KMS-11 (cell line): ENCODE measurements around the gene KRTAP10-10.
"Not testable (repeated sequence)": the region's sequence is repeated elsewhere in the genome, so short reads cannot be mapped to it uniquely, and the experiment has no call there.

Experiments
- H2AFZ ChIP-seq: fragments of 200-600 bp; sonication (generic); 2 replicates; pipeline ENCODE4 v1.6.1; 2016; ENCODE audit warnings: antibody characterized with exemption, mixed run types, low read depth
- H3K27ac ChIP-seq: fragments of 200-600 bp; sonication (generic); 2 replicates; pipeline ENCODE4 v1.6.1; 2016; ENCODE audit warnings: mild to moderate bottlenecking, mixed run types
- H3K27me3 ChIP-seq: fragments of 200-600 bp; sonication (generic); 2 replicates; pipeline ENCODE4 v1.6.1; 2017; ENCODE audit warnings: mild to moderate bottlenecking, low read depth, mixed run types, moderate library complexity; ENCODE audit not compliant: insufficient read depth
- H3K36me3 ChIP-seq: fragments of 200-600 bp; sonication (generic); 2 replicates; pipeline ENCODE4 v1.6.1; 2017; ENCODE audit warnings: mild to moderate bottlenecking, mixed run types; ENCODE audit not compliant: insufficient read depth
- H3K4me1 ChIP-seq: fragments of 200-600 bp; sonication (generic); 2 replicates; pipeline ENCODE4 v1.6.1; 2016; ENCODE audit warnings: mild to moderate bottlenecking, low read depth, mixed run types; ENCODE audit not compliant: poor library complexity, severe bottlenecking
- H3K4me2 ChIP-seq: fragments of 200-600 bp; sonication (generic); 2 replicates; pipeline ENCODE4 v1.7.0; 2016; ENCODE audit warnings: mild to moderate bottlenecking, mixed run types
- H3K4me3 ChIP-seq: fragments of 200-600 bp; sonication (generic); IDR thresholded peaks from 2 replicates; pipeline ENCODE4 v1.6.1; 2017; ENCODE audit warnings: low read depth, low read length, mixed read lengths; ENCODE audit not compliant: insufficient read depth
- H3K79me2 ChIP-seq: fragments of 200-600 bp; sonication (generic); 2 replicates; pipeline ENCODE4 v1.6.1; 2016; ENCODE audit warnings: low read depth, mixed run types; ENCODE audit not compliant: insufficient read depth
- H3K9ac ChIP-seq: fragments of 200-600 bp; sonication (generic); 2 replicates; pipeline ENCODE4 v1.6.1; 2016; ENCODE audit warnings: mild to moderate bottlenecking, mixed run types
- H4K20me1 ChIP-seq: fragments of 200-600 bp; sonication (generic); 2 replicates; pipeline ENCODE4 v1.6.1; 2016; ENCODE audit warnings: mild to moderate bottlenecking, mixed run types; ENCODE audit not compliant: insufficient read depth
- TF ChIP-seq, protein P1 (sequence below): fragments of 200-600 bp; sonication (generic); conservative IDR thresholded peaks from 2 replicates; pipeline ENCODE4 v1.6.1; 2017; ENCODE audit warnings: low read depth, mild to moderate bottlenecking, antibody characterized with exemption, low read length, moderate library complexity, mixed read lengths

Gene KRTAP10-10

DNA sequence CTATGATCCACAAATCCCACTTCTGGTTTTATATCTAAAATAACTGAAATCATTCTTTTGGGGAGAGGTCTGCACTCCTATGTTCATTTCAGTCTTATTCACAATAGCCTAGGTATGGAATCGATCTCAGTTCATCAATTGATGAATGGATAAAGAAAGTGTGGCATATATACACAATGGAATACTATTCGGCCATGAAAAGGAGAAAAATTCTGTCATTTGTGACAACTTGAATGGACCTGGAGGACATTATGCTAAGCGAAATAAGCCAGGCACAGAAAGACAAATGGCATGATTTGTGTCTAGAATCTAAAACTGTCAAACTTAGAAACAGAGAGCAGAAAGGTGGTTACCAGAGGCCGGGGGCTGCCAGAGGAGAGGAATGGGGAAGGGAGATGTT, 30.7 kb upstream of the KRTAP10-10 start:
- no peaks in the 10 kb centered on the region for H4K20me1 ChIP-seq
- no peaks in the 10 kb centered on the region for H3K79me2 ChIP-seq
- no peak overlapping the region for H2AFZ ChIP-seq
- H3K4me3 ChIP-seq: no peak overlapping the region
- TF ChIP-seq, protein P1, sequence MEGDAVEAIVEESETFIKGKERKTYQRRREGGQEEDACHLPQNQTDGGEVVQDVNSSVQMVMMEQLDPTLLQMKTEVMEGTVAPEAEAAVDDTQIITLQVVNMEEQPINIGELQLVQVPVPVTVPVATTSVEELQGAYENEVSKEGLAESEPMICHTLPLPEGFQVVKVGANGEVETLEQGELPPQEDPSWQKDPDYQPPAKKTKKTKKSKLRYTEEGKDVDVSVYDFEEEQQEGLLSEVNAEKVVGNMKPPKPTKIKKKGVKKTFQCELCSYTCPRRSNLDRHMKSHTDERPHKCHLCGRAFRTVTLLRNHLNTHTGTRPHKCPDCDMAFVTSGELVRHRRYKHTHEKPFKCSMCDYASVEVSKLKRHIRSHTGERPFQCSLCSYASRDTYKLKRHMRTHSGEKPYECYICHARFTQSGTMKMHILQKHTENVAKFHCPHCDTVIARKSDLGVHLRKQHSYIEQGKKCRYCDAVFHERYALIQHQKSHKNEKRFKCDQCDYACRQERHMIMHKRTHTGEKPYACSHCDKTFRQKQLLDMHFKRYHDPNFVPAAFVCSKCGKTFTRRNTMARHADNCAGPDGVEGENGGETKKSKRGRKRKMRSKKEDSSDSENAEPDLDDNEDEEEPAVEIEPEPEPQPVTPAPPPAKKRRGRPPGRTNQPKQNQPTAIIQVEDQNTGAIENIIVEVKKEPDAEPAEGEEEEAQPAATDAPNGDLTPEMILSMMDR: no peak
- no peaks in the 10 kb centered on the region for H3K36me3 ChIP-seq
- H3K27me3 ChIP-seq: peaks cover 20% of the 10 kb centered on the region; the same call in 1 of the 2 replicates
- no peak overlapping the region for H3K4me2 ChIP-seq
- no peak overlapping the region for H3K27ac ChIP-seq
- no peak overlapping the region for H3K9ac ChIP-seq
- H3K4me1 ChIP-seq: no peaks in the 10 kb centered on the region

DNA sequence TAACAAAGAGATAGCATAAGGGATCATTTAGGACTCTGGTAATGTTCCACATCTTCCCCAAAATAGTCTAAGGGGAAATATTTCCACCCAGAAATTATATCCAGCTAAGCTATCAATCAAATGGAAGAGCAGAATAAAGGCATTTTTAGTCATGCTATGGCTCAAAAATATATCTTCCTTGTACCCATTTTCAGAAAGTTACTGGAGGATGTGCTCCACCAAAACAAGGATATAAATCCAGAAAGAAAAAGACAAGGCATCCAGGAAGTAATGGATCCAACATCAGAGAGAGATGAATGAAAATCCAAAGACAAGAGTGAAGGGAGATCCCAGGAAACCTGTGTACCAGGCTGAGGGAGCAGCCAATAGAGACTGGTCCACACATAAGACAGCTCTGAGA, 28.0 kb upstream of the KRTAP10-10 start:
- Histone ChIP-seq H3K36me3 (no peaks in the 10 kb centered on the region), H3K4me2 (no peak overlapping the region), H3K27ac (no peak overlapping the region), H2AFZ (no peak overlapping the region), H3K79me2 (no peaks in the 10 kb centered on the region), H3K9ac (no peak overlapping the region), H4K20me1 (no peaks in the 10 kb centered on the region), H3K4me1 (no peaks in the 10 kb centered on the region), H3K4me3 (no peak overlapping the region), H3K27me3 (peaks cover 19% of the 10 kb centered on the region; the same call in 1 of the 2 replicates)
- TF ChIP-seq, protein P1: no peak

DNA sequence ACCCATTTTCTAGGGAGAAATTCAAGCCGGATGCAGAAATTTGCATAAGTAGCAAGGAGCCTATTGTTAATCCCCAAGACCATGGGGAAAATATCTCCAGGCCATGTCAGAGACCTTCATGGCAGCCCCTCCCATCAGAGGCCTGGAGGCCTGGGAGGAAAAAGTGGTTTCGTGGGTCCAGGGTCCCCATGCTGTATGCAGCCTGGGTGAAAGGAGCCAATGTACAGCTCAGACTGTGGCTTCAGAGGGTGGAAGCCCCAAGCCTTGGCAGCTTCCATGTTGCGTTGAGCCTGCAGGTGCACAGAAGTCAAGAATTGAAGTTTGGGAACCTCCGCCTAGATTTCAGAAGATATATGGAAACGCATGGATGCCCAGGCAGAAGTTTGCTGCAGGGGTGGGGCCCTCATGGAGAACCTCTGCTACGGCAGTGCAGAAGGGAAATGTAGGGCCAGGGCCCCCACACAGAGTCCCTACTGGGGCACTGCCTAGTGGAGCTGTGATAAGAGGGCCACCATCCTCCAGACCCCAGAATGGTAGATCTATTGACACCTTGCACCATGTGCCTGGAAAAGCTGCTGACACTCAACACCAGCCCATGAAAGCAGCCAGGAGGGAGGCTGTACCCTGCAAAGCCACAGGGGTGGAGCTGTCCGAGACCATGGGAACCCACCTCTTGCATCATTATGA, 26.9 kb upstream of the KRTAP10-10 start:
- H3K9ac ChIP-seq, H3K4me1 ChIP-seq, H3K27ac ChIP-seq, H3K4me2 ChIP-seq, H4K20me1 ChIP-seq, H3K4me3 ChIP-seq, H3K36me3 ChIP-seq, H3K79me2 ChIP-seq, H2AFZ ChIP-seq: not testable (repeated sequence)
- H3K27me3 ChIP-seq: peaks cover 19% of the 10 kb centered on the region

DNA sequence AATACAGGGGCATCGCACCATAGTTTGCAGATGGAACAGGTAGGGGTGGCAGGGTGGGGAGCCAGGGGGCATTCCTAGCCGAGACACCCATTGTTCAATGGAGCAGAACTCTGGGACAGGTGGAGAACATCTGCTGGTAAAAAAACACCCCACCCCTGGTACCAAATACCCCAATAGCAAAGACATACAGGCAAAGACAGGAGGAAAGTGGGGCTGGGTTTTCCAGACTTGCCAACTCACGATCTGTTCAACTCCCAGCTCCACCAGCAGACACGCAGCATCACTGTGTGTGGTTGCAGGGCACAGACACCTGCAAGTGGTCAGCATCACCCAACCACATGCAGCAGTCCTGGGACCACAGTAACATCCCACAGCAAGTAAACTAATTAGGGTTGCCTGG, 25.6 kb upstream of the KRTAP10-10 start:
- H3K4me1 ChIP-seq: no peaks in the 10 kb centered on the region
- no peaks in the 10 kb centered on the region for H3K79me2 ChIP-seq
- no peak overlapping the region for H2AFZ ChIP-seq
- no peak overlapping the region for H3K27ac ChIP-seq
- no peak overlapping the region for H3K4me3 ChIP-seq
- TF ChIP-seq, protein P1: no peak
- H3K4me2 ChIP-seq: no peak overlapping the region
- H3K27me3 ChIP-seq: peaks cover 22% of the 10 kb centered on the region
- no peak overlapping the region for H3K9ac ChIP-seq
- H3K36me3 ChIP-seq: no peaks in the 10 kb centered on the region
- H4K20me1 ChIP-seq: no peaks in the 10 kb centered on the region

DNA sequence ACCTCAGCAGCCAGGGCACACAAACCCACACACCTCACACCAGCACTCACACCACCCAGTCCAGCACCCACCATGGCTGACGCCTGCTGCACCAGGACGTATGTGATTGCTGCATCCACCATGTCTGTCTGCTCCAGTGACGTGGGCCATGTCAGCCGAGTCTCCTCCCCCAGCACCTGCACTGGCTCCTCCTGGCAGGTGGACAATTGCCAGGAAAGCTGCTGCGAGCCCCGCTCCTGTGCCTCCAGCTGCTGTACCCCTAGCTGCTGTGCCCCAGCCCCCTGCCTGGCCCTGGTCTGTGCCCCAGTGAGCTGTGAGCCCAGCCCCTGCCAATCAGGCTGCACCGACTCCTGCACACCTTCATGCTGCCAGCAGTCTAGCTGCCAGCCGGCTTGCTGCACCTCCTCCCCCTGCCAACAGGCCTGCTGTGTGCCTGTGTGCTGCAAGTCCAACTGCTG, 25.1 kb upstream of the KRTAP10-10 start, which contains the start of gene KRTAP10-8:
KRTAP10-8 (plus strand) TSS at position 51 of the 458 bp plus-strand sequence; CDS start at position 73, 22 bp downstream.
- Histone ChIP-seq H4K20me1 (no peaks in the 10 kb centered on the region), H3K4me2 (no peak within 1 kb of the TSS)

More for the DNA sequence above, 25.1 kb upstream of the KRTAP10-10 start, which contains the start of gene KRTAP10-8:
- Histone ChIP-seq H2AFZ (no peak within 1 kb of the TSS), H3K79me2 (no peaks in the 10 kb centered on the region), H3K36me3 (no peaks in the 10 kb centered on the region), H3K4me3 (no peak within 1 kb of the TSS), H3K4me1 (no peaks in the 10 kb centered on the region), H3K9ac (no peak within 1 kb of the TSS), H3K27ac (no peak within 1 kb of the TSS), H3K27me3 (peaks cover 22% of the 10 kb centered on the region)
- TF ChIP-seq, protein P1: no peak
